Measurements from ENCODE around the gene GVQW3. TPM values are rescaled to one million over a fixed set of nuclear protein-coding genes. Genes with fewer than 3 reads are reported as not detected.

The GVQW3 gene
- total and polyA plus RNA-seq, 2 of the 13 experiments (the other 11 are each of a cell fraction or from before 2014, with no cell fraction given), result 5.0 to 5.6 TPM

- TF ChIP-seq GPN1 (CRISPR knock-in tag; IDR thresholded peaks at IDR 0.05; ENCODE audit: borderline replicate concordance) (no peak), ZNF12 (CRISPR knock-in tag; IDR thresholded peaks at IDR 0.05) (no peak), KLF6 (CRISPR knock-in tag; IDR thresholded peaks at IDR 0.05) (no peak), CBX2 (IDR thresholded peaks at IDR 0.05; ENCODE audit: low read depth, low read length) (no peak), CBX2 (CRISPR knock-in tag; IDR thresholded peaks at IDR 0.05; ENCODE audit: low read depth) (no peak), PAF1 (CRISPR knock-in tag; IDR thresholded peaks at IDR 0.05) (no peak), RBAK (CRISPR knock-in tag; IDR thresholded peaks at IDR 0.05) (no peak), SUZ12 (IDR thresholded peaks at IDR 0.05; ENCODE audit: low read depth, low read length) (no peak), ZNF598 (CRISPR knock-in tag; IDR thresholded peaks at IDR 0.05; ENCODE audit: borderline replicate concordance) (peak; percentile 1; the same call in 1 of the 2 replicates), ZNF816 (CRISPR knock-in tag; IDR thresholded peaks at IDR 0.05; ENCODE audit: borderline replicate concordance) (no peak), NR1H2 (CRISPR knock-in tag; IDR thresholded peaks at IDR 0.05; ENCODE audit: borderline replicate concordance, low read depth) (no peak), MED1 (CRISPR knock-in tag; IDR thresholded peaks at IDR 0.05) (no peak), SP5 (CRISPR knock-in tag; IDR thresholded peaks at IDR 0.05; ENCODE audit: borderline replicate concordance, low read depth) (no peak), CCAR2 (optimal IDR thresholded peaks at IDR 0.05; ENCODE audit: low read depth, low read length) (no peak), ZNF549 (CRISPR knock-in tag; IDR thresholded peaks at IDR 0.05) (no peak), MTF2 (CRISPR knock-in tag; IDR thresholded peaks at IDR 0.05; ENCODE audit: borderline replicate concordance) (no peak), ZNF30 (CRISPR knock-in tag; IDR thresholded peaks at IDR 0.05) (no peak), FOXO1 (CRISPR knock-in tag; IDR thresholded peaks at IDR 0.05) (no peak), KLF13 (CRISPR knock-in tag; IDR thresholded peaks at IDR 0.05) (no peak)
- TF ChIP-seq, protein P1, sequence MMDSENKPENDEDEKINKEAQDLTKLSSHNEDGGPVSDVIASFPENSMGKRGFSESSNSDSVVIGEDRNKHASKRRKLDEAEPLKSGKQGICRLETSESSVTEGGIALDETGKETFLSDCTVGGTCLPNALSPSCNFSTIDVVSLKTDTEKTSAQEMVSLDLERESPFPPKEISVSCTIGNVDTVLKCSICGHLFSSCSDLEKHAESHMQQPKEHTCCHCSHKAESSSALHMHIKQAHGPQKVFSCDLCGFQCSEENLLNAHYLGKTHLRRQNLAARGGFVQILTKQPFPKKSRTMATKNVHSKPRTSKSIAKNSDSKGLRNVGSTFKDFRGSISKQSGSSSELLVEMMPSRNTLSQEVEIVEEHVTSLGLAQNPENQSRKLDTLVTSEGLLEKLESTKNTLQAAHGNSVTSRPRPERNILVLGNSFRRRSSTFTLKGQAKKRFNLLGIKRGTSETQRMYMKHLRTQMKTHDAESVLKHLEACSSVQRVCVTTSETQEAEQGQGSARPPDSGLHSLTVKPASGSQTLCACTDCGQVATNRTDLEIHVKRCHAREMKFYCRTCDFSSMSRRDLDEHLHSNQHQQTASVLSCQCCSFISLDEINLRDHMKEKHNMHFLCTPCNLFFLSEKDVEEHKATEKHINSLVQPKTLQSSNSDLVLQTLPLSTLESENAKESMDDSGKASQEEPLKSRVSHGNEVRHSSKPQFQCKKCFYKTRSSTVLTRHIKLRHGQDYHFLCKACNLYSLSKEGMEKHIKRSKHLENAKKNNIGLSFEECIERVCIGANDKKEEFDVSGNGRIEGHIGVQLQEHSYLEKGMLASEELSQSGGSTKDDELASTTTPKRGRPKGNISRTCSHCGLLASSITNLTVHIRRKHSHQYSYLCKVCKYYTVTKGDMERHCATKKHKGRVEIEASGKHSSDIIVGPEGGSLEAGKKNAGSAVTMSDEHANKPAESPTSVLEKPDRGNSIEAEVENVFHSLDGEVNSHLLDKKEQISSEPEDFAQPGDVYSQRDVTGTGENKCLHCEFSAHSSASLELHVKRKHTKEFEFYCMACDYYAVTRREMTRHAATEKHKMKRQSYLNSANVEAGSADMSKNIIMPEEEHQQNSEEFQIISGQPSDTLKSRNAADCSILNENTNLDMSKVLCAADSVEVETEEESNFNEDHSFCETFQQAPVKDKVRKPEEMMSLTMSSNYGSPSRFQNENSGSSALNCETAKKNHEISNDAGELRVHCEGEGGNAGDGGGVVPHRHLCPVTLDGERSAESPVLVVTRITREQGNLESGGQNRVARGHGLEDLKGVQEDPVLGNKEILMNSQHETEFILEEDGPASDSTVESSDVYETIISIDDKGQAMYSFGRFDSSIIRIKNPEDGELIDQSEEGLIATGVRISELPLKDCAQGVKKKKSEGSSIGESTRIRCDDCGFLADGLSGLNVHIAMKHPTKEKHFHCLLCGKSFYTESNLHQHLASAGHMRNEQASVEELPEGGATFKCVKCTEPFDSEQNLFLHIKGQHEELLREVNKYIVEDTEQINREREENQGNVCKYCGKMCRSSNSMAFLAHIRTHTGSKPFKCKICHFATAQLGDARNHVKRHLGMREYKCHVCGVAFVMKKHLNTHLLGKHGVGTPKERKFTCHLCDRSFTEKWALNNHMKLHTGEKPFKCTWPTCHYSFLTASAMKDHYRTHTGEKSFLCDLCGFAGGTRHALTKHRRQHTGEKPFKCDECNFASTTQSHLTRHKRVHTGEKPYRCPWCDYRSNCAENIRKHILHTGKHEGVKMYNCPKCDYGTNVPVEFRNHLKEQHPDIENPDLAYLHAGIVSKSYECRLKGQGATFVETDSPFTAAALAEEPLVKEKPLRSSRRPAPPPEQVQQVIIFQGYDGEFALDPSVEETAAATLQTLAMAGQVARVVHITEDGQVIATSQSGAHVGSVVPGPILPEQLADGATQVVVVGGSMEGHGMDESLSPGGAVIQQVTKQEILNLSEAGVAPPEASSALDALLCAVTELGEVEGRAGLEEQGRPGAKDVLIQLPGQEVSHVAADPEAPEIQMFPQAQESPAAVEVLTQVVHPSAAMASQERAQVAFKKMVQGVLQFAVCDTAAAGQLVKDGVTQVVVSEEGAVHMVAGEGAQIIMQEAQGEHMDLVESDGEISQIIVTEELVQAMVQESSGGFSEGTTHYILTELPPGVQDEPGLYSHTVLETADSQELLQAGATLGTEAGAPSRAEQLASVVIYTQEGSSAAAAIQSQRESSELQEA (CRISPR knock-in tag; IDR thresholded peaks at IDR 0.05; ENCODE audit: not compliant biosample characterization), result peak; percentile 65
- TF ChIP-seq, protein P2, sequence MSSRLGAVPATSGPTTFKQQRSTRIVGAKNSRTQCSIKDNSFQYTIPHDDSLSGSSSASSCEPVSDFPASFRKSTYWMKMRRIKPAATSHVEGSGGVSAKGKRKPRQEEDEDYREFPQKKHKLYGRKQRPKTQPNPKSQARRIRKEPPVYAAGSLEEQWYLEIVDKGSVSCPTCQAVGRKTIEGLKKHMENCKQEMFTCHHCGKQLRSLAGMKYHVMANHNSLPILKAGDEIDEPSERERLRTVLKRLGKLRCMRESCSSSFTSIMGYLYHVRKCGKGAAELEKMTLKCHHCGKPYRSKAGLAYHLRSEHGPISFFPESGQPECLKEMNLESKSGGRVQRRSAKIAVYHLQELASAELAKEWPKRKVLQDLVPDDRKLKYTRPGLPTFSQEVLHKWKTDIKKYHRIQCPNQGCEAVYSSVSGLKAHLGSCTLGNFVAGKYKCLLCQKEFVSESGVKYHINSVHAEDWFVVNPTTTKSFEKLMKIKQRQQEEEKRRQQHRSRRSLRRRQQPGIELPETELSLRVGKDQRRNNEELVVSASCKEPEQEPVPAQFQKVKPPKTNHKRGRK (CRISPR knock-in tag; IDR thresholded peaks at IDR 0.05), result no peak
These were observed 64.3 kb downstream of the GVQW3 start (continued) for GRCh38 chr11:76445121-76446084.
